ENCODE data around the gene DCLK1.

DNA sequence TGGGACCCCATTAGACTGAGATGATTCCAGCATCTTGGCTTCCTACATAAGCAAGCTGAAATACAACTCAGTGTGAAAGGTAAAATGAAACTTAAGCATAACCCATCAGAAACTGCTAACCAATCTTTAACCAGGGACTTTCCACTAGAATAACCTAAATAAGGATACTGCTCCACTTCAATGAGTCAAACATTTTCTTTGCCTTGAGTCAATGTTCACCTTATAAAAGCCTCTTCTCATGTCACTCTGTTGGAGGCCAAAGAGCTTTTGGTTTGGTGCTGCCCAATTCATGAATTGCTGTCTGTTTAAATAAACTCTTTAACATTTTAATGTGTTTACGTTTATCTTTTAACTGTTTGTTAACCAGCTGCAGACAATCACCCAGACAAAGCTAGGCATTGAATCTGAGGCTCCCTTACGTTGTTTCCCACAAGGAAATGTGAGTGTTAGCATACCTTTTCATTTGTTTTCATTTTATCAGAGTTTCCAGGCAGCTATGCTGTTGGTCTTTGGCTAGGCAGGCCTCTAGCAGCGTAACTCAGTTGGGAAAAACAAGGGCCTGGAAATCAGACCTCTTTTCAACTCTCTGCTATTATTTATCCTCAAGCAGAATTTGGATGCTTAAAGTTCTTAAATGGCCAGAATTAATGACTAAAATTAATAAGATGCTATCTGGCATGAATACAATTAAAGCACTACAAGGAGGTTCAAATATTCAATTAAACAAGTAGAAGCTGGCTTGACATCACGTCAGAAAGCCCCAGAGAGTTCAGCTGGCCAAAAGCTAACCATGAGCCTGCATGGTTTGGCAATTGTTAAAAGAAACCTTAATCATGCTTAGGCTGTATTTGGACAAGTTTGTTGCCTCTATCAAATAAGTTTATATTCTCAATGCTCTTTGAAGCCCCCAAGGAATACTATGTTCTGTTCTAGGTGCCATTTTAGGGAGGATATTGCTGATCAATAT, 200.2 kb downstream of the DCLK1 start:
- TF ChIP-seq EP300 (IDR thresholded peaks at IDR 0.05; ENCODE audit: borderline replicate concordance in 1 of 2, control insufficient read depth in 1 of 2, low read depth in 2 of 2, low read length in 2 of 2), result no peak
- TF ChIP-seq, protein P1, sequence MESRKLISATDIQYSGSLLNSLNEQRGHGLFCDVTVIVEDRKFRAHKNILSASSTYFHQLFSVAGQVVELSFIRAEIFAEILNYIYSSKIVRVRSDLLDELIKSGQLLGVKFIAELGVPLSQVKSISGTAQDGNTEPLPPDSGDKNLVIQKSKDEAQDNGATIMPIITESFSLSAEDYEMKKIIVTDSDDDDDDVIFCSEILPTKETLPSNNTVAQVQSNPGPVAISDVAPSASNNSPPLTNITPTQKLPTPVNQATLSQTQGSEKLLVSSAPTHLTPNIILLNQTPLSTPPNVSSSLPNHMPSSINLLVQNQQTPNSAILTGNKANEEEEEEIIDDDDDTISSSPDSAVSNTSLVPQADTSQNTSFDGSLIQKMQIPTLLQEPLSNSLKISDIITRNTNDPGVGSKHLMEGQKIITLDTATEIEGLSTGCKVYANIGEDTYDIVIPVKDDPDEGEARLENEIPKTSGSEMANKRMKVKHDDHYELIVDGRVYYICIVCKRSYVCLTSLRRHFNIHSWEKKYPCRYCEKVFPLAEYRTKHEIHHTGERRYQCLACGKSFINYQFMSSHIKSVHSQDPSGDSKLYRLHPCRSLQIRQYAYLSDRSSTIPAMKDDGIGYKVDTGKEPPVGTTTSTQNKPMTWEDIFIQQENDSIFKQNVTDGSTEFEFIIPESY (IDR thresholded peaks at IDR 0.05), result no peak
- TF ChIP-seq, protein P2, sequence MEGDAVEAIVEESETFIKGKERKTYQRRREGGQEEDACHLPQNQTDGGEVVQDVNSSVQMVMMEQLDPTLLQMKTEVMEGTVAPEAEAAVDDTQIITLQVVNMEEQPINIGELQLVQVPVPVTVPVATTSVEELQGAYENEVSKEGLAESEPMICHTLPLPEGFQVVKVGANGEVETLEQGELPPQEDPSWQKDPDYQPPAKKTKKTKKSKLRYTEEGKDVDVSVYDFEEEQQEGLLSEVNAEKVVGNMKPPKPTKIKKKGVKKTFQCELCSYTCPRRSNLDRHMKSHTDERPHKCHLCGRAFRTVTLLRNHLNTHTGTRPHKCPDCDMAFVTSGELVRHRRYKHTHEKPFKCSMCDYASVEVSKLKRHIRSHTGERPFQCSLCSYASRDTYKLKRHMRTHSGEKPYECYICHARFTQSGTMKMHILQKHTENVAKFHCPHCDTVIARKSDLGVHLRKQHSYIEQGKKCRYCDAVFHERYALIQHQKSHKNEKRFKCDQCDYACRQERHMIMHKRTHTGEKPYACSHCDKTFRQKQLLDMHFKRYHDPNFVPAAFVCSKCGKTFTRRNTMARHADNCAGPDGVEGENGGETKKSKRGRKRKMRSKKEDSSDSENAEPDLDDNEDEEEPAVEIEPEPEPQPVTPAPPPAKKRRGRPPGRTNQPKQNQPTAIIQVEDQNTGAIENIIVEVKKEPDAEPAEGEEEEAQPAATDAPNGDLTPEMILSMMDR (IDR thresholded peaks at IDR 0.05 in 2 of 3, conservative IDR thresholded peaks at IDR 0.05 in 1 of 3; ENCODE audit: control insufficient read depth in 2 of 3, extremely low read depth in 1 of 3, insufficient read depth in 1 of 3, low read depth in 3 of 3, low read length in 3 of 3), result no peak
- TF ChIP-seq POLR2AphosphoS5 (IDR thresholded peaks at IDR 0.05; ENCODE audit: low read length), result no peak
- no peak for TF ChIP-seq POLR2A (IDR thresholded peaks at IDR 0.05; ENCODE audit: low read depth, low read length)
- no peak for TF ChIP-seq ZSCAN29 (IDR thresholded peaks at IDR 0.05)
